ENCODE measurements around the gene FAM83F. TPM values are rescaled to one million over a fixed set of nuclear protein-coding genes. Genes with fewer than 3 reads are reported as not detected.

The FAM83F gene
- total and polyA plus RNA-seq, 4 donors, result 0.39 to 1.5 (median 1.2) TPM

- no peak overlapping the region for H3K27ac ChIP-seq (ENCODE audit: low read depth in 1 of 2, low read length in 2 of 2)
- H3K27me3 ChIP-seq (ENCODE audit: control insufficient read depth in 4 of 4, insufficient read depth in 4 of 4, low read length in 3 of 4), result no peaks in the 10 kb centered on the region
- DNase-seq (ENCODE audit: low spot score), result peak; percentile 58
- H3K36me3 ChIP-seq (ENCODE audit: control insufficient read depth in 4 of 4, insufficient read depth in 3 of 4, low read depth in 1 of 4, low read length in 3 of 4), result no peaks in the 10 kb centered on the region
- H3K4me3 ChIP-seq (ENCODE audit: low read depth in 1 of 3, low read length in 3 of 3), result no peak overlapping the region
- WGBS, result 49% methylated on average over 20 of the region's 20 CpGs
- H3K9ac ChIP-seq (ENCODE audit: low read depth in 1 of 2, low read length in 2 of 2), result no peak overlapping the region
- peaks cover 17 to 72% (median 61%) of the 10 kb centered on the region in 4 donors for H3K4me1 ChIP-seq (ENCODE audit: control insufficient read depth in 4 of 4, insufficient read depth in 4 of 4, low read length in 3 of 4)
- no peak for TF ChIP-seq GABPA (IDR thresholded peaks at IDR 0.05 in 1 of 2, conservative IDR thresholded peaks at IDR 0.05 in 1 of 2)
- no peak for TF ChIP-seq SP1 (IDR thresholded peaks at IDR 0.05)
- TF ChIP-seq RAD21 (IDR thresholded peaks at IDR 0.05), result no peak
- no peak for TF ChIP-seq YY1 (IDR thresholded peaks at IDR 0.05)
- TF ChIP-seq, protein P1, sequence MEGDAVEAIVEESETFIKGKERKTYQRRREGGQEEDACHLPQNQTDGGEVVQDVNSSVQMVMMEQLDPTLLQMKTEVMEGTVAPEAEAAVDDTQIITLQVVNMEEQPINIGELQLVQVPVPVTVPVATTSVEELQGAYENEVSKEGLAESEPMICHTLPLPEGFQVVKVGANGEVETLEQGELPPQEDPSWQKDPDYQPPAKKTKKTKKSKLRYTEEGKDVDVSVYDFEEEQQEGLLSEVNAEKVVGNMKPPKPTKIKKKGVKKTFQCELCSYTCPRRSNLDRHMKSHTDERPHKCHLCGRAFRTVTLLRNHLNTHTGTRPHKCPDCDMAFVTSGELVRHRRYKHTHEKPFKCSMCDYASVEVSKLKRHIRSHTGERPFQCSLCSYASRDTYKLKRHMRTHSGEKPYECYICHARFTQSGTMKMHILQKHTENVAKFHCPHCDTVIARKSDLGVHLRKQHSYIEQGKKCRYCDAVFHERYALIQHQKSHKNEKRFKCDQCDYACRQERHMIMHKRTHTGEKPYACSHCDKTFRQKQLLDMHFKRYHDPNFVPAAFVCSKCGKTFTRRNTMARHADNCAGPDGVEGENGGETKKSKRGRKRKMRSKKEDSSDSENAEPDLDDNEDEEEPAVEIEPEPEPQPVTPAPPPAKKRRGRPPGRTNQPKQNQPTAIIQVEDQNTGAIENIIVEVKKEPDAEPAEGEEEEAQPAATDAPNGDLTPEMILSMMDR (IDR thresholded peaks at IDR 0.05; ENCODE audit: low read depth, low read length, missing input control), result no peak
- TF ChIP-seq MAX (IDR thresholded peaks at IDR 0.05), result no peak
- TF ChIP-seq, protein P2, sequence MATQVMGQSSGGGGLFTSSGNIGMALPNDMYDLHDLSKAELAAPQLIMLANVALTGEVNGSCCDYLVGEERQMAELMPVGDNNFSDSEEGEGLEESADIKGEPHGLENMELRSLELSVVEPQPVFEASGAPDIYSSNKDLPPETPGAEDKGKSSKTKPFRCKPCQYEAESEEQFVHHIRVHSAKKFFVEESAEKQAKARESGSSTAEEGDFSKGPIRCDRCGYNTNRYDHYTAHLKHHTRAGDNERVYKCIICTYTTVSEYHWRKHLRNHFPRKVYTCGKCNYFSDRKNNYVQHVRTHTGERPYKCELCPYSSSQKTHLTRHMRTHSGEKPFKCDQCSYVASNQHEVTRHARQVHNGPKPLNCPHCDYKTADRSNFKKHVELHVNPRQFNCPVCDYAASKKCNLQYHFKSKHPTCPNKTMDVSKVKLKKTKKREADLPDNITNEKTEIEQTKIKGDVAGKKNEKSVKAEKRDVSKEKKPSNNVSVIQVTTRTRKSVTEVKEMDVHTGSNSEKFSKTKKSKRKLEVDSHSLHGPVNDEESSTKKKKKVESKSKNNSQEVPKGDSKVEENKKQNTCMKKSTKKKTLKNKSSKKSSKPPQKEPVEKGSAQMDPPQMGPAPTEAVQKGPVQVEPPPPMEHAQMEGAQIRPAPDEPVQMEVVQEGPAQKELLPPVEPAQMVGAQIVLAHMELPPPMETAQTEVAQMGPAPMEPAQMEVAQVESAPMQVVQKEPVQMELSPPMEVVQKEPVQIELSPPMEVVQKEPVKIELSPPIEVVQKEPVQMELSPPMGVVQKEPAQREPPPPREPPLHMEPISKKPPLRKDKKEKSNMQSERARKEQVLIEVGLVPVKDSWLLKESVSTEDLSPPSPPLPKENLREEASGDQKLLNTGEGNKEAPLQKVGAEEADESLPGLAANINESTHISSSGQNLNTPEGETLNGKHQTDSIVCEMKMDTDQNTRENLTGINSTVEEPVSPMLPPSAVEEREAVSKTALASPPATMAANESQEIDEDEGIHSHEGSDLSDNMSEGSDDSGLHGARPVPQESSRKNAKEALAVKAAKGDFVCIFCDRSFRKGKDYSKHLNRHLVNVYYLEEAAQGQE (IDR thresholded peaks at IDR 0.05), result no peak
- TF ChIP-seq, protein P3, sequence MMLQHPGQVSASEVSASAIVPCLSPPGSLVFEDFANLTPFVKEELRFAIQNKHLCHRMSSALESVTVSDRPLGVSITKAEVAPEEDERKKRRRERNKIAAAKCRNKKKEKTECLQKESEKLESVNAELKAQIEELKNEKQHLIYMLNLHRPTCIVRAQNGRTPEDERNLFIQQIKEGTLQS (IDR thresholded peaks at IDR 0.05), result no peak
- no peak for TF ChIP-seq FOXA1 (IDR thresholded peaks at IDR 0.05)
- no peak for TF ChIP-seq TAF1 (conservative IDR thresholded peaks at IDR 0.05)
- TF ChIP-seq HNF4A (conservative IDR thresholded peaks at IDR 0.05), result no peak
- H3K9me3 ChIP-seq (ENCODE audit: control insufficient read depth in 4 of 4, low read length in 3 of 4), result no peaks in the 10 kb centered on the region
These were observed 651 bp upstream of the FAM83F start for GRCh38 chr22:39994041-39994565.

GRCh38 chr22:39995393-39996252 is 869 bp downstream of the FAM83F start:
- H3K4me1 ChIP-seq (ENCODE audit: control insufficient read depth in 4 of 4, insufficient read depth in 4 of 4, low read length in 3 of 4), result peaks cover 20 to 70% (median 62%) of the 10 kb centered on the region in 4 donors
- H3K9ac ChIP-seq (ENCODE audit: low read depth in 1 of 2, low read length in 2 of 2), result no peak overlapping the region
- WGBS, result 70% methylated on average over 35 of the region's 35 CpGs
- H3K27me3 ChIP-seq (ENCODE audit: control insufficient read depth in 4 of 4, insufficient read depth in 4 of 4, low read length in 3 of 4), result no peaks in the 10 kb centered on the region
- DNase-seq (ENCODE audit: low spot score), result no peak
- peak overlapping the region in 1 of 2 donors; percentile 22 for H3K27ac ChIP-seq (ENCODE audit: low read depth in 1 of 2, low read length in 2 of 2)
- H3K4me3 ChIP-seq (ENCODE audit: low read depth in 1 of 3, low read length in 3 of 3), result peak overlapping the region in 1 of 3 donors; percentile 41
- H3K36me3 ChIP-seq (ENCODE audit: control insufficient read depth in 4 of 4, insufficient read depth in 3 of 4, low read depth in 1 of 4, low read length in 3 of 4), result no peaks in the 10 kb centered on the region
- no peak for TF ChIP-seq GABPA (IDR thresholded peaks at IDR 0.05 in 1 of 2, conservative IDR thresholded peaks at IDR 0.05 in 1 of 2)
- TF ChIP-seq SP1 (IDR thresholded peaks at IDR 0.05), result no peak
- TF ChIP-seq FOXA1 (IDR thresholded peaks at IDR 0.05), result no peak
- no peak for TF ChIP-seq HNF4A (conservative IDR thresholded peaks at IDR 0.05)
- TF ChIP-seq EGR1 (IDR thresholded peaks at IDR 0.05; ENCODE audit: low read depth in 2 of 2), result no peak
- no peaks in the 10 kb centered on the region for H3K9me3 ChIP-seq (ENCODE audit: control insufficient read depth in 4 of 4, low read length in 3 of 4)
